ENCODE results near the gene HDGFL3. TPM values are rescaled to one million over a fixed set of nuclear protein-coding genes. Genes with fewer than 3 reads are reported as not detected.

HDGFL3 gene
- total and polyA plus RNA-seq, 2 donors (not counting 1 experiment from before 2014, with no cell fraction given), result 43.1 to 59.1 TPM

DNA sequence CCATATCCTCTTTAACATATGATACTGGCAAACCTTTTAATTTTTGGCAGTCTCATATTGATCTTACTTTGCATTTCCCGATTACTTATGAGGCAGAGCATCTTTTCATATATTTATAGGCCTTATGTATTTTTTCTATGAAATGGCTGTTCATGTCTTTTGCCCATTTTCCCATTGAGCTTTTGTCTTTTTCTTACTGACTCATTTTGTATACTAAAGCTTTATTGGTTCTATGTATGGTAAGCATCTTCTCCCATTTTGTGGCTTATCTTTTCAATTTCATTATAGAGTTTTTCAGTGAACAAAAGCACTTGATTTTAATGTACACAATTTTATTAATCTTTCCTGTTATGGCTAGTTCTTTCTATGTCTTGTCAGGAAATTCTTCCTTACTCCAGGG lies 17.2 kb downstream of the HDGFL3 start:
- no peaks in the 10 kb centered on the region for H3K36me3 ChIP-seq (ENCODE audit: control insufficient read depth, insufficient read depth, low read length)
- no peak overlapping the region for H2AFZ ChIP-seq (ENCODE audit: low read length)
- no peak for TF ChIP-seq CTCF (conservative IDR thresholded peaks at IDR 0.05 in 1 of 2, IDR thresholded peaks at IDR 0.05 in 1 of 2; ENCODE audit: low read depth in 1 of 2, low read length in 2 of 2)
- no peak for DNase-seq (ENCODE audit: low read depth in 2 of 2)
- no peaks in the 10 kb centered on the region for H3K9me3 ChIP-seq (ENCODE audit: control insufficient read depth, insufficient read depth, low read depth, low read length)
- no peak overlapping the region for H3K4me3 ChIP-seq (replicated peaks in 1 of 4; ENCODE audit: control extremely low read depth in 1 of 4, insufficient read depth in 1 of 4, low read depth in 3 of 4, low read length in 4 of 4)
- H3K4me1 ChIP-seq (ENCODE audit: control insufficient read depth, extremely low read depth, insufficient read depth, low read length), result no peaks in the 10 kb centered on the region
- H4K20me1 ChIP-seq (ENCODE audit: control insufficient read depth, extremely low read depth, insufficient read depth, low read length), result no peaks in the 10 kb centered on the region
- no peak overlapping the region for H3K27ac ChIP-seq (ENCODE audit: insufficient read depth, low read length)
- no peaks in the 10 kb centered on the region for H3K27me3 ChIP-seq (ENCODE audit: control insufficient read depth, insufficient read depth, low read length)
- H3K4me2 ChIP-seq (ENCODE audit: extremely low read depth, insufficient read depth, low read length), result no peak overlapping the region
- peaks cover 27% of the 10 kb centered on the region for H3K79me2 ChIP-seq (ENCODE audit: control insufficient read depth, insufficient read depth, low read length)
- no peak overlapping the region for H3K9ac ChIP-seq (ENCODE audit: insufficient read depth, low read length)

DNA sequence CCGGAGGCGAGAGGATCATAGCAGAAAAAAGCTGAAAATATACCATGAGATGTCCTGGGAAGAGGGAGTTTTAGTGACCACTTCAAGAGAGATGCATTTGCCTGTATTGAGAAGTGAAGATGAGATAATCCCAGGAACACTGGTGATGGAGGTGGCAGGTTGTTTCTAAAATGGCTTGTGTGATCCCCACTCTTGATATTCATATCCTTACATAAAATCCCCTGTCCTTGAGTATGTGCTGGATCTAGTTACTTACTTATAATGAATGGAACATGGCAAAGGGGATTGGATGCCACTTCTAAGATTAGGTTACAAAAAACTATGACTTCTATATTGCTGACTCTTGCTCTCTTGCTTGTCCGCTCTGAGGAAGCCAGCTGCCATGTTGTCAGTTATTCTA lies 22.1 kb downstream of the HDGFL3 start:
- no peak for DNase-seq (ENCODE audit: low read depth in 2 of 2)
- Histone ChIP-seq H3K4me2 (ENCODE audit: extremely low read depth, insufficient read depth, low read length) (no peak overlapping the region), H2AFZ (ENCODE audit: low read length) (no peak overlapping the region), H3K4me3 (replicated peaks in 1 of 4; ENCODE audit: control extremely low read depth in 1 of 4, insufficient read depth in 1 of 4, low read depth in 3 of 4, low read length in 4 of 4) (no peak overlapping the region), H3K9me3 (ENCODE audit: control insufficient read depth, insufficient read depth, low read depth, low read length) (no peaks in the 10 kb centered on the region), H3K79me2 (ENCODE audit: control insufficient read depth, insufficient read depth, low read length) (peaks cover 7% of the 10 kb centered on the region), H3K27me3 (ENCODE audit: control insufficient read depth, insufficient read depth, low read length) (no peaks in the 10 kb centered on the region), H3K4me1 (ENCODE audit: control insufficient read depth, extremely low read depth, insufficient read depth, low read length) (no peaks in the 10 kb centered on the region), H3K27ac (ENCODE audit: insufficient read depth, low read length) (no peak overlapping the region), H4K20me1 (ENCODE audit: control insufficient read depth, extremely low read depth, insufficient read depth, low read length) (no peaks in the 10 kb centered on the region), H3K9ac (ENCODE audit: insufficient read depth, low read length) (no peak overlapping the region), H3K36me3 (ENCODE audit: control insufficient read depth, insufficient read depth, low read length) (no peaks in the 10 kb centered on the region)
- TF ChIP-seq EZH2 (IDR thresholded peaks at IDR 0.05; ENCODE audit: low read length, missing control alignments) (no peak), CTCF (conservative IDR thresholded peaks at IDR 0.05 in 1 of 2, IDR thresholded peaks at IDR 0.05 in 1 of 2; ENCODE audit: low read depth in 1 of 2, low read length in 2 of 2) (no peak)

DNA sequence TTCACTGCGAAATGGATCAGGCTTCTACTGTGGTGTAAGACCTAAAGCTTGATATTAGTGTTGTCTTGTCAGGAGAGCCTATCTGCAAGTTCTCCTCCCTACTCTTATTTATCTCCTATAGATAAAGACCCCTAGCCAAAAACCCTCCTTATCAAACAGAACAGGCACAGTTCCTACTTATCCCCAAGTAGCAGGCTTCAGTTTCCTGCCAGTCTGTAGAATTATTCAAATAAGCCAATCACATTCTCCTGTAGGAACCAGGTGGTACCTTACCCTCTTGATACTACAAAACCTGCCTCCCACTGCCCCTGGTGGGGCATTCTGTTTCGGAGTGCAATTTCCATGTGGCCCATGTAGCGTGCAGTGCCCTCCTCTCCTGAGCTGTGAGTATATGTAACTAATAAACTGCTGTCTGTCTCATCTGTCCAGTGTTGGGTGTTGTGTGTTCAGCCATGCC lies 28.7 kb downstream of the HDGFL3 start:
- no peaks in the 10 kb centered on the region for H4K20me1 ChIP-seq (ENCODE audit: control insufficient read depth, extremely low read depth, insufficient read depth, low read length)
- H3K27me3 ChIP-seq (ENCODE audit: control insufficient read depth, insufficient read depth, low read length), result no peaks in the 10 kb centered on the region
- no peak overlapping the region for H3K9ac ChIP-seq (ENCODE audit: insufficient read depth, low read length)
- no peak overlapping the region for H3K4me3 ChIP-seq (replicated peaks in 1 of 4; ENCODE audit: control extremely low read depth in 1 of 4, insufficient read depth in 1 of 4, low read depth in 3 of 4, low read length in 4 of 4)
- no peaks in the 10 kb centered on the region for H3K79me2 ChIP-seq (ENCODE audit: control insufficient read depth, insufficient read depth, low read length)
- H3K27ac ChIP-seq (ENCODE audit: insufficient read depth, low read length), result no peak overlapping the region
- no peaks in the 10 kb centered on the region for H3K36me3 ChIP-seq (ENCODE audit: control insufficient read depth, insufficient read depth, low read length)
- H3K4me1 ChIP-seq (ENCODE audit: control insufficient read depth, extremely low read depth, insufficient read depth, low read length), result no peaks in the 10 kb centered on the region
- no peak overlapping the region for H2AFZ ChIP-seq (ENCODE audit: low read length)
- no peak for TF ChIP-seq CTCF (conservative IDR thresholded peaks at IDR 0.05 in 1 of 2, IDR thresholded peaks at IDR 0.05 in 1 of 2; ENCODE audit: low read depth in 1 of 2, low read length in 2 of 2)
- no peak for TF ChIP-seq EZH2 (IDR thresholded peaks at IDR 0.05; ENCODE audit: low read length, missing control alignments)
- H3K9me3 ChIP-seq (ENCODE audit: control insufficient read depth, insufficient read depth, low read depth, low read length), result no peaks in the 10 kb centered on the region
- no peak for DNase-seq (ENCODE audit: low read depth in 2 of 2)
- H3K4me2 ChIP-seq (ENCODE audit: extremely low read depth, insufficient read depth, low read length), result no peak overlapping the region

Measured in fibroblast of lung (primary cell).